Measurements from ENCODE around the gene PPFIBP2. TPM values are rescaled to one million over a fixed set of nuclear protein-coding genes. Genes with fewer than 3 reads are reported as not detected.

PPFIBP2 gene
- total RNA-seq, 2 donors from 2014 or later = 16.3 to 25.5 TPM

- ATAC-seq = no peak
- intact Hi-C loops (cut with DNase I) = no loop called here
- no peak for DNase-seq
Observed at GRCh38 chr11:7540830-7541555, 27.2 kb downstream of the PPFIBP2 start.

GRCh38 chr11:7543302-7543701, 29.5 kb downstream of the PPFIBP2 start:
- no peak for DNase-seq
- peak; percentile 39 to 64 for ATAC-seq
- intact Hi-C loops (cut with DNase I) = no loop called here

GRCh38 chr11:7544021-7544420, 30.2 kb downstream of the PPFIBP2 start:
- ATAC-seq (peak; percentile 24 to 55), DNase-seq (no peak)
- intact Hi-C loops (cut with DNase I) = no loop called here

GRCh38 chr11:7545611-7546010, 31.8 kb downstream of the PPFIBP2 start:
- DNase-seq (no peak), ATAC-seq (no peak)
- intact Hi-C loops (cut with DNase I) = no loop called here

- peak in 1 of 2 donors; percentile 80 for ATAC-seq
- intact Hi-C loops (cut with DNase I) = no loop called here
- no peak for DNase-seq
Observed at GRCh38 chr11:7546324-7546791, 32.6 kb downstream of the PPFIBP2 start.

GRCh38 chr11:7547687-7548086, 33.9 kb downstream of the PPFIBP2 start:
- intact Hi-C loops (cut with DNase I) = no loop called here
- ATAC-seq = no peak
- DNase-seq = no peak

- intact Hi-C loops (cut with DNase I) = no loop called here
- no peak for DNase-seq
- ATAC-seq = no peak
Observed at GRCh38 chr11:7548659-7549274, 35.0 kb downstream of the PPFIBP2 start.

GRCh38 chr11:7549681-7550080, 35.9 kb downstream of the PPFIBP2 start:
- intact Hi-C loops (cut with DNase I) = no loop called here
- DNase-seq = no peak
- ATAC-seq = no peak

- intact Hi-C loops (cut with DNase I) = no loop called here
- peak in 1 of 2 donors; percentile 22 for ATAC-seq
- no peak for DNase-seq
Observed at GRCh38 chr11:7551571-7551970, 37.8 kb downstream of the PPFIBP2 start.

GRCh38 chr11:7552666-7553065, 38.9 kb downstream of the PPFIBP2 start:
- ATAC-seq = no peak
- DNase-seq = no peak
- intact Hi-C loops (cut with DNase I) = no loop called here

GRCh38 chr11:7555052-7555699, 41.4 kb downstream of the PPFIBP2 start:
- peak; percentile 89 to 94 for ATAC-seq
- intact Hi-C loops (cut with DNase I) = loop anchor here in 1 of 2 donors (5.0 kb wide), 1 partner anchor 43 kb away; the partner anchor contains the start of gene PPFIBP2
- DNase-seq = peak; percentile 77

- ATAC-seq (peak in 1 of 2 donors; percentile 59), DNase-seq (no peak)
- intact Hi-C loops (cut with DNase I) = loop anchor here in 1 of 2 donors (5.0 kb wide), 1 partner anchor 46 kb away; the partner anchor contains the start of gene PPFIBP2
Observed at GRCh38 chr11:7558046-7558445, 44.2 kb downstream of the PPFIBP2 start.

- no peak for ATAC-seq
- intact Hi-C loops (cut with DNase I) = loop anchor here in 1 of 2 donors (5.0 kb wide), 1 partner anchor 47 kb away; the partner anchor contains the start of gene PPFIBP2
Observed at GRCh38 chr11:7559398-7560283, 45.8 kb downstream of the PPFIBP2 start.

GRCh38 chr11:7561562-7561961, 47.8 kb downstream of the PPFIBP2 start:
- DNase-seq (no peak), ATAC-seq (no peak)
- intact Hi-C loops (cut with DNase I) = no loop called here

More at GRCh38 chr11:7559398-7560283, 45.8 kb downstream of the PPFIBP2 start:
- DNase-seq = no peak

GRCh38 chr11:7563281-7563680, 49.5 kb downstream of the PPFIBP2 start:
- ATAC-seq (no peak), DNase-seq (no peak)
- intact Hi-C loops (cut with DNase I) = no loop called here

GRCh38 chr11:7564803-7565202, 51.0 kb downstream of the PPFIBP2 start:
- intact Hi-C loops (cut with DNase I) = no loop called here
- DNase-seq = no peak
- no peak for ATAC-seq

- ATAC-seq (no peak), DNase-seq (no peak)
- intact Hi-C loops (cut with DNase I) = no loop called here
Observed at GRCh38 chr11:7567311-7567710, 53.5 kb downstream of the PPFIBP2 start.

GRCh38 chr11:7569044-7569443, 55.2 kb downstream of the PPFIBP2 start:
- no peak for ATAC-seq
- DNase-seq = no peak
- intact Hi-C loops (cut with DNase I) = no loop called here

- ATAC-seq (no peak), DNase-seq (no peak)
- intact Hi-C loops (cut with DNase I) = loop anchor here (5.0 kb wide), 2 partner anchors 87 to 97 kb away; no protein-coding TSS in a partner anchor
Observed at GRCh38 chr11:7570241-7570640, 56.4 kb downstream of the PPFIBP2 start.
